SKM-1 (cell line): ENCODE data around the gene KCNK15.
A peak's percentile ranks its signal among the peaks of the same experiment; 100 is the strongest.

Source experiments
- DNase-seq: peaks from one replicate; lab custom pipeline; 2025; ENCODE audit not compliant: unreplicated experiment; lab: John Stamatoyannopoulos, UW

Gene KCNK15

DNA sequence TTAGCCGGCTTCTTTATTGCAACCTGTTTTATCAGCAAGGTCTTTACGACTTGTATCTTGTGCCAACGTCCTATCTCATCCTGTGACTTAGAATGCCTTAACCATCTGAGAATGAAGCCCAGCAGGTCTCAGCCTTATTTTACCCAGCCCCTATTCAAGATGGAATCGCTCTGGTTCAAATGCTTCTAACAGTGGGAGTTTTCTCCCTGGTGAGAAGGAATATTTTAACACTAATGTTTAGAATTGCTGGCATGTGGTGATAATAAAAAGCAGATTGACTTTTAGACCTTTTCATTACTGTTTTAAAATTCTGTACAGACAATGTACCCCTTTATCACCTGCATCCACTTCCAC is 9.9 kb upstream of the KCNK15 start:
- no peak for DNase-seq

DNA sequence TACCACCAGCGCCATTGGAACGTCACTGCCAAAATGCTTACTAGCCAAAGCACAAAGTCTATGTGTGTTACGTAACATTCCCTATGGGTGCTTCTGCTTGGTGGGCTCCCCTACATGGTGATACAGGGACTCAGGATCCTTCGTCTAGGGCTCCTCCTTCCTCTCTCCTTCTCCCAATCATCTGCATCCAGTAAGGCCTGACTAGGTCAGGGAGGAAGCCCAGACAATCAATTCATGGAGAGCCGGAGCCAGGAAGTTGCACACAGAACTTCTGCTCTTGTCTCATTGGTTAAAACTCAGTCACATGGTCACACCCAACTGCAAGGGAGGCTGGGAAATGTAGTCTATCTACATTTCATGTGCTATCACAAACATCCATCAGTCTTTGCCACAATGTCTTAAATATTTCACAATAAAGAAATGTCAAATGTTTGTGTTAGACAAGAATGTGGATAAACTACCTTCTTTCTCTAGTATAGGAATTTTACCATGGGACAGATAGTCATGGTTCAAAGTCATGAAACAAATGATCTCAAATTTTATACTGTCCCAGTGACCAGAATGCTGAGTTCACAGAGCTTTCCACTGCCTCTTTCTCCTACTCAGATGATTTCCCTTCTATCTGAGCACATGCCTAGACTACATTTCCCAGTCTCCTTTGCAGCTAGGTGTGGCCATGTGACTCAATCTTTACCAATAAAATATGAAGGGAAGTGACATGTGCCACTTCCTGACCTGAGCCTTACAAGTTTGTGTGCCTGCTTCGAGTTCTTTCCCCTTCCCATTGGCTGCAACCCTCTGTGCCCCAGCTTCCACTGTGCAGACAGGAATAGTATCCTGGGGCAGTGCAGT is 9.3 kb upstream of the KCNK15 start:
- DNase-seq: peak; percentile 84

DNA sequence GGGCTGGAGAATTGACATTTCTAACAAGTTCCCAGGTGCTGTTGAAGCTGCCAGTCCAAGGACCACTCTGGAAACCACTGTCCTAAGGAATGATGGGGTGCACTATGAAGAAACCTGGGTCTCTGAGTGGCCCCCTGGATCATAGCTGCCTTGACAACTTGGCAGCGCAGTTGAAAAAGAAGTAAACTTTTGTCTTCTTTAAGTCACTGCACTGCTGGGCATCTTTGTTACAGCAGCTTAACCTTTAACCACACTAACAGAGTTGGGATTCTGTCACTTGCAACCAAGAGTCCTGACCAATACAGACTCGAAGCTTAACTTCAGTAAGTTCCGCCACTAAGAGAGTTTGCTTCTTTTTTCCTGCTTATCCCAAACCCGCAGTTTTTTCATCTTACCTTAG is 8.5 kb upstream of the KCNK15 start:
- DNase-seq: no peak

DNA sequence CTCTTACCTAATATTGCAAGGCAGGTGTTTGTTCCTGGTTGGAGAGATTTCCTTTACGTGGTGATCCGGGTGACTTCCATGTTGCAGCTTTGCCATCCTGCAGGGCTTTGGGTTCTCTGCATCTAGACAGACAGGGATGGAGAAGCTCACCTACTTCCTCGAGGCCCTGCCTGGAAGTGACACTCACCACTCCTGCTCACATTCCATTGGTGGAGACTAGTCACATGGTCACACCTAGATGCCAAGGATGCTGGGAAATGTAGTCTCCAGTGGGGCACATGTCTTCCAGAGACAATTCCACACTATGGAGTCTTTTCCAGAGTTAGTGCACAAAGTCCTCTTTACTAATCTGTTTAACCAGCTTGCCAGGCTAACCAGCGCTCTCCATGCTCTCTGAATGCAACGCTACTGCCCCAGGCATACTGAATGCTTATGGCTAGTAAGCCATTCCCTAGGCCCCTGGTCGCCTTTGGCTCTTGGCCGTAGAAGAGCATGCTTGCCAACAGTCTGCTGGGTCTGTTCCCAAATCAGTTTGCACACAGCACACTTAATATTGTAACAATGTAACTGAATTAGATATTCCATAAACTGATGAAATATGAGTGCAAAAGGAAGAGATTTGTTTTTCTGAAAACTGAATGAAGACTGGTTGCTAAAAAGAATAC is 6.7 kb upstream of the KCNK15 start:
- peak; percentile 32 for DNase-seq

DNA sequence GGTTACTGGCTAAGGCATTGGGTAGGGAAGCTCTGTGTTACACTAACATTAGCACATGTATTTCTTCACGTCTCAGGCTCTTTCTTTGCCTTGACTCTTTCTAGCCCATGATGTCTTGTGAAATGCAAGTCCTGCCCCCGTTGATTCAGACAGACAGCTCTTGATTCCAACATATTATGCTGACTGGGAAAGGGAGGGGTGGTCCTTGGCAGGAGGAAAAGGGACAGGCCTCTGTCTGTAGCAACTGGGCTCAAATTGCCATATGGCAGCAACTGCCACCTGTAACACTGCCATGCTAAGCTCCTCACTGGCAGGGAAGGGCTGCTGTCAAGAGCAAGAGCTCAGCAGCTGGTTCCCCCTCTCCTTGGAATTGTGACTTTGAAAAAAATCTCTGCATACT is 5.7 kb upstream of the KCNK15 start:
- no peak for DNase-seq

DNA sequence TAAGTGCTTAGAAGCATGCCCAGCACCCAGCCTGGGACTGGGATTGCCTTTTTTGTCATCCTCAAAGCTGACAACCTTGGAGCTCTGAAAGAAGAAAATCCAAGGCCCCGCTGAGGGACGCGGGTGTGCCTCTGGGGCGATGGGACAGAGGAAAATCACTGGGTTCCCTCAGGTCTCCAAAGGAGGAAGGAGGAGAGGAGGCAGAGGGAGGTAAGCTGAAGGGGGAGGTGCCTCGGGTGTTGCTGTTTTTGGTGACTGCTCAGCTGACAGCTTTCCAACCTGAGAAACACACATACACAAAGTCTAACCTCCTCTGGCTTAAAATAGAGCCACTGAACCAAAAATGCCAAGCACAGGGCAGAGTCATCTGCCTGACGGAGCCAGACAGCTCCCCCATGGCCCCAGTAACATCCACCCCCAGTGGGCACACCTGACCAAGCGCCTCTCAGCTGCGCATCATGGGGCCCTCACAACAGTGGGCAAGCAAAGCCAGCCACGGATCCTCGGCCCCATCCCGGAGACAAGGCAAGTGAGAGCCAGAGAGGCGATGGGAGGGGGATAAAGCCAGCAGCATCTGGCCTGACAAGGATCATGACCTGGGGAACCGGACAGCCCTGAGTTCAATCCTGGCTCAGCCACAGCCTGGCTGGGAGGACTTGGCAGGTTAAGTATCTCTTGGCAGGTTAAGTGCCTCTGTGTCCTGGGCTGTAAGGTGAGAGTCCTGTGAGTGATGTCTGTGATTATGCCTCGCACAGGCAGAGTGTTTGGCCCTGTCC is 3.2 kb upstream of the KCNK15 start:
- no peak for DNase-seq

DNA sequence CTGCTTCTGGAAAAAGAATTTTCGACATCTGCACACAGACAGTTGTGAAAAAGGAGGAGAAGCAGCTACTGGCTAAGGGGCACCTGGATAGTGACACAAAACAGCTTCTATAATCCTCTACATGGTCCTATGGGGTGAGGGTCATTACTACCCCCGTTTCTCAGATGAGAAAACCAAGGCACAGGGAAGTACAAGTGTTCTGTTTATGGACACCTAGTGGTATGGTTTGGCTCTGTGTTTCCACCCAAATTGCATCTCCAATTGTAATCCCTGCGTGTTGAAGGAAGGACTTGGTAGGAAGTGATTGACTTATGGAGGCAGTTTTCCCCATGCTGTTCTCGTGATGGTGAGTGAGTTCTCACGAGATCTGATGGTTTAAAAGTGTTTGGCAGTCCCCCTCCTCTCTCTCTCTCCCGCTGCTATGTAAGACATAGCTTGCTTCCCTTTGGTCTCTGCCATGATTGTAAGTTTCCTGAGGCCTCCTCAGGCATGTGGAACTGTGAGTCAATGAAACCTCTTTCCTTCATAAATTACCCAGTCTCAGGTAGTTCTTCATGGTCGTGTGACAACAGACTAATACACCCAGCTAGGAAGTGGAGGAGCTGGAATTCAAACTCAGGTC is 2.5 kb upstream of the KCNK15 start:
- DNase-seq: no peak

DNA sequence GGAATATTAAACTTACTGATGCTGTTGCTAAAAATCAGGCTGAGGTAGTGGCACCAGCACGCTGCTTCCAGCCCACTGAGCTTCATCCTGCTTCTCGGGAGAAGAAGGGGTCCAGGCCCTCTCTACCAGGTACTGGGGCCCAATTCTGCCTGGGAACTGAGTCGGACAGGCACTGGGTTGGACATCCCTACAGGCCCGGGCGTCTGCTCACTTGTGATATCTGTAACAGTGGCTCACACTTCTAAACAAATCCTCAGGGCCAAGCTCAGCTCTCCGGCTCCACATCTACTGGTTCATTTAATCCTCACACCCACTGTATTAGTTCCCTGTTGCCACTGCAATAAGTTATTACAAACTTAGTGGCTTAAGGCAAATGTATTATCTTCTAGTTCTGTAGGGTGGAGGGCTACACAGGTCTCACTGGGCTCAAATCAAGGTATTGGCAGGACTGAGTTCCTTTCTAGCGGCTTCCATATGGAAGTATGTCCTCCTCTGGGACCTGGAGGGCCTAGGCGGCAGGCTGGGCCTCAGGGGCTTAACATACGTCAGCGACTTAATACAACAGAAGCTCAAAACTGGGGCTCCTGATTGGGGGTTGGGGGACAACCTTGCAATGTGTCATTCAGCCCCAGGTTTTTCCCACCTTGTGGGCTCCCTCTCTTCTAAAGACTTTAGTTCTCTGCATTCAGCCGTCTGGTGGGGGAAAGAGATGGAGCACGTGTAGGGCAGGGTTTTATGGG is 1.6 kb upstream of the KCNK15 start:
- no peak for DNase-seq

DNA sequence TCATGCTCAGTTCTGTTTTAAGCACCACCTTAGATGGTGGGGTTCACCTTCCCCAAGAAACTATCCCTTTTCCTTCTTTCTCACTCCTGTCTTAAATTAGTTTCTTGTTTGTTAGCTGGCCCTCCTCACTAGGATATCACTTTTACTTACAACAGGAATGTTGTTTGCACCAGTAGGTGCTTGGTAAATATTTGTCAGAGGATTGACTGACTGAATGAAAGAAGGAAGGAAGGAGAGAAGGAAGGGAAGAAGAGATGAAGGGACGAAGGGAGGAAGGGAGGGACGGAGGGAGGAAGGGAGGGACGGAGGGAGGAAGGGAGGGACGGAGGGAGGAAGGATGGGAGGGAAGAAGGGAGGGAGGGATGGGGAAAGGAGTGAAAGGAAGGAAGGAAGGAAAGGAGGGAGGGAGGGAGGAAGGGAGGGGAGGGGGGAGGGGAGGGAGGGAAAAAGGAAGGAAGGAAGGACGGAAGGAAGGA is 505 bp upstream of the KCNK15 start:
- no peak for DNase-seq

DNA sequence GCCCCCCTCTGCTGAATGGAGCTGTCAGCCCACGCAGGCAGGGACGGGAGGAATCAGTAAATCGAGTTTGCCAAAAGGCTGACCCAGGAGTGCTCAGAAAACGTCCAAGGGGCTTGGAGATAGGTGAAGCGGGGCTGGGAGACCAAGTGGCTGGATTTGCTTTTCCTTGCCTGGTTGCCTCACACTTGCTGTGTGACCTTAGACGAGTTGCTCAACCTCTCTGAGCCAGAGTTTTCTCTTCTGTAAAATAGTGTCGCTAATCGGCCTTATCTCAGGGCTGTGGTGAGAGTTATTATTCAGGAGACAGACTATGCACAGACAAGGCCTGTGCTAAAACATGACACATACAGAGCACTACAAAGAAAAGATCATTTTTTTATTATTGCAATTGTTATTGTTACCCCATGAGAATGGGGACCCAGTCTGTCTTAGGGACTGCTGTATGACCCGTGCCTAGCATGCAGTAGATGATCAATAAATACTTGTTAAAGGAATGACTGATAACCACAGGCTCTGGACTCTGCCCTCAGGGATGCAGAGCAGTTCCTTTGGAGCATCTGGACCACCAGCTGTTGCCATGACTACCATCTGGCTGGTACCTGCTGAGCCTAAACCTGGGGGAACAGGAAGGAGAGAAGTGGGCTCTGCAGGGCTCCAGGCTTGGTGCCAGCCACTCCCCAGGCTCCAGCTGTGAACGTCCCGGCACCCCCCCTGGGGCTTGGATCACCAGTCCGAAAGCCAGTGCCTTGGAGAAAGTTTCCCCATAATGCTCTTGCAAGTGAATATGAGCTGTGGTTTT is 901 bp downstream of the KCNK15 start:
- DNase-seq: no peak

DNA sequence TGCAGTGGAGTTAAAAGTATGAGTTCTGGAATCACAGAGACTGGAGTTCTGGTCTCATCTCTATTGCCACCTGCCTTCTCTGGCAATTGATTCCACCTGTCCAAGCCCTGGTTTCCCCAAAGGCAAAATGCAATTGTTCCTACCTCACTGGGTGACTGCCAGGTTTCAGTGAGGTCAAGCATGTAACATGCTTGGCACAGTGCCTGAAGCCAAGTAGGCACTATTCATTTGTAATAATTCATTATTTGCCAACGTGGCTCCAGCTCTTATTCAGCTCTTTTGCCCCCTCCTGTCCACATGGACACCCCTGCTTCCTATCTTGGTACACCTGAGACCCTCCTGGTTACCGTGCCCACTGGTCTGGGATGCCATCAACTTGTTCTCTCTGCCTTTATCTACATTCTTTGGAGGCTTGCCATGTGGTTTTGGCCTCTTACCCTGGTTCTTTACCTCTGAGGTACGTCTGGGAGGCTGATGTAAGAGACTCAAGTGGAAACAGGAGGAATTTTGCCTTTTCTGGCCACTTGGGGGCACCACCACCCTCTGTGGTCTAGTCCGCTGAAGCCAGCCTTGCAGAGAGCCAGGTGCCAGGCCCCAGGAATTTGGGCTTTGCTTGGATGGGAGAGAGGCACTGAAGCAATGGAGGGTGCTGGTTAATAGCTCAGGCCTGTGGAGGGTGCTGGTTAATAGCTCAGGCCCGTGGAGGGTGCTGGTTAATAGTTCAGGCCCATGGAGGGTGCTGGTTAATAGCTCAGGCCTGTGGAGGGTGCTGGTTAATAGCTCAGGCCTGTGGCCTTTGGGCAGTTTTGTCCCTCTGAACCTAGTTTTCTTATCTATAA is 1.7 kb downstream of the KCNK15 start:
- peak; percentile 7 for DNase-seq

DNA sequence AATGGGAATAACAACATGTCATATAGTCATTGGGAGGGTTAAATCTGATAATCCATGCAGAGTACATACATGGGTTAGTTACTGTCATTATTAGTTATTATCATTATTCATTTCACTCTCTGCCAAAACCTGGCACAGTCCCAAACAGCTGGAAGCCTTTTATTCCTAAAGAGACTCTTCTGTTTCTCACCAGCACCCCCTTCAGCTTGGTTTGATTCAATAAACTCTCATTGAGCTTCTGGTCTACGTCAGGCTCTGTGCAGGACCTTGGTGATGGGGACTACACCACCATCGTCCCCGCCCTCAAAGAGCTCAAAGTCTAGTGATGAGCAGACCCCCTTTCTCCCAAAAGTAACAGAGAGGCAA is 2.3 kb downstream of the KCNK15 start:
- DNase-seq: no peak

DNA sequence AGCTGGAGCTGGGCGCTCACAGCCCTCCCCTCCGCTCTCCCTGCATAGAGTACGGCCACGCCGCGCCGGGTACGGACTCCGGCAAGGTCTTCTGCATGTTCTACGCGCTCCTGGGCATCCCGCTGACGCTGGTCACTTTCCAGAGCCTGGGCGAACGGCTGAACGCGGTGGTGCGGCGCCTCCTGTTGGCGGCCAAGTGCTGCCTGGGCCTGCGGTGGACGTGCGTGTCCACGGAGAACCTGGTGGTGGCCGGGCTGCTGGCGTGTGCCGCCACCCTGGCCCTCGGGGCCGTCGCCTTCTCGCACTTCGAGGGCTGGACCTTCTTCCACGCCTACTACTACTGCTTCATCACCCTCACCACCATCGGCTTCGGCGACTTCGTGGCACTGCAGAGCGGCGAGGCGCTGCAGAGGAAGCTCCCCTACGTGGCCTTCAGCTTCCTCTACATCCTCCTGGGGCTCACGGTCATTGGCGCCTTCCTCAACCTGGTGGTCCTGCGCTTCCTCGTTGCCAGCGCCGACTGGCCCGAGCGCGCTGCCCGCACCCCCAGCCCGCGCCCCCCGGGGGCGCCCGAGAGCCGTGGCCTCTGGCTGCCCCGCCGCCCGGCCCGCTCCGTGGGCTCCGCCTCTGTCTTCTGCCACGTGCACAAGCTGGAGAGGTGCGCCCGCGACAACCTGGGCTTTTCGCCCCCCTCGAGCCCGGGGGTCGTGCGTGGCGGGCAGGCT is 4.6 kb downstream of the KCNK15 start:
- DNase-seq: no peak

DNA sequence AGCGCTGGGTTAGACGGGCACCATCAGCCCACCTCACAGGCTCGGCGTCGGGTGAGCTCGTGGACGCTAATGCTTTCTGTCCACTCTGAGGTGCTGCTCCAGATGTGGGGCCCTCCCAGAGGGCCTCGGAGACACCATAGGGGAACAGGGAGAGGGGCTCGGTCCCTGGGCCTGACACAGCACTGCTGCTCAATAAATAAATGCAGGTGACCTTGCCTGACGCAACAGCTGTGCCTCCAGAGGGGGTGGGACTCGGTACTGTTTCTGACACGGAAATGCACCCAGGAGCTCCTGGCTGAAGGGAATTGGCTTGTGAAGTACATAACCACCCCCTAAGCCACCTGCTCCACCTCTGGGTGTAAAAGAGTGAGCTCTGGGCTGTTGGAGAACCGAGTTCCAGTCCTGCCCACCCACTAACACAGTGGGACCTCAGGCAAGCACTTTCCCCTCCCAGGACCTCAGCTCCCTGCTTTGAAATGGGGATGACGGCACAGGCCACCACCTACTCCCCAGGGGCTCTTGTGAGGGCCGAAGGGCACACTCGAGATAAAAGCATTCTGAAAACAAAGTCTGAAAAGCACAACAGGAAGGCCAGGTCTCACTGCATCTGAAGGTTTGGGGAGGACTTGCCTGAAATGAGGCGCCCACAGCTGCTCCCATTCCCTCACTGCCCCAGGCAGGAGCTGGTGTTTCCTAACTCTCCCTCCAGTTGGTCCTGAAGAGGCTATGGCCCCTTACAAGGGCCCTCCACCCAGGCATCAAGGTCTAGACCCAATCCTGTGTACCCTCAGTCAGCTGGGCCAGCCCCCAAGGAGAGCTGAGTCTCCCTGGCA is 6.7 kb downstream of the KCNK15 start:
- DNase-seq: no peak

DNA sequence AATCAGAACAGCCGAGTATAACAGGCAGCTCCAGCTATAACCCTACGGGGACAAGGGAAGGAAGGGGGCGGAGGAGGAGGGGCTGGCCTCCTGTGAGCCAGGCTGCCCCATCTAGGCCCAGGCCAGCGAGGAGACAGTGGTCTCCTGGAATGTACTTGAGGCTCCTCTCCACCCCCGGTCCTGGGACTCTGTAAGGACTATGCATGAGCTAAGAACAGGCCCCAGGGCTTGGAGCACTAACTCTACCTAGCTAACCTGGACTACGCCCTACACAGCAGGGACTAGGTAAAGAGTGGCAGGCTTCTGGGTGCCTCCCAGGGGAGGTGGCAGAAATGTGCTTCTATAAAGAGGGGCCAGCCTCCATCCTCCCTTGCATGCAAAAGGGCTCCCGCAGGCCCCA is 8.9 kb downstream of the KCNK15 start:
- DNase-seq: no peak

DNA sequence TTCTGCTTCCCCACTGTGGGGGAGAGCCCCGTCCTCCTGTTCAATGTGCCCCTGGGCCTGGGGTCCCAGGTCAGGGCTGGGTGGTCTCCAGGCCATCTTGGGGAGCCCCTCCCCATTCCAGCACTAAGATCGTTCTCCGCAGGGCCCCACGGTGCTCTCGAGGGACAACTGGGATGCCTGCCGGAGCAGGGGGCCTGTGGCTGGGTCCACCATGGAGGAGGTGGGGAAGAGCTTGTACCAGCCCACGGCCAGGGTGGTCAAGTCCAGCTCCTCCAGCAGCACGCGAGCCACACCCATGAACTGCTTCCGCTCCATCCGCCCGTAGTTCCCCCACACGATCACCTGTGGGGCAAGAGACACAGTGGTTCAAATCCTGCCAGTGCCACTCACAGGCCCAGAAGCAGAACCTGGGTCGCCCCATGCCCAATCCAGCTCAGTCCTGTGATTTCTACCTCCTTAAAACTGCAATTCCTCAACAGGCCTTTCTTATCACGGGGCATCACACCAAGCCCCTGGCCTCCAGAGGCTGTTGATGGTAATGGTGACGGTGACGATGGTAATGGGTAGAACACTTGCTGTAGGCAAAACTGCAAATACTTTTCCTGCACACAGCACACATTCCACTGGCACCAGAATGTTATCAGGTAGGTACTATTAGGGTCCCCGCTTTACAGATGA is 10.5 kb downstream of the KCNK15 start:
- no peak for DNase-seq

DNA sequence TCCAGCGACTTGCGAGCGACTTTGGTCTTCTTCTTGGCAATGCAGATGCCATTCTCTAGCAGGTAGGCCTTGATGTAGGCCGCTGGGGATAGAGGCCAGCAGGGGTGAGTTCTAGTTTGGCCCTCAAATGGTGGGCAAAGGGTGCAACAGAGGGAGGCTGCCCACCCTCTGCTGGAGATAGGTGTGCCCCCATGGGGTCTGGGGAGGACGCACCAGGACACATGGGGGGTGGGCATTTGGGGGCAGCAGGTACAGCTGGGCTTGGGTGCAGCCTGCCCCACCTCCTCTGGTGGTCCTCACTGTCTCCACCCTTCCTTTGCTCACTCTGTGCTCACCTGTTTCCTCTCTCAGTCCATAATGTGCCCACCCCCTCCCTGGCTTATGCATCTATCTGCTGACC is 11.3 kb downstream of the KCNK15 start:
- DNase-seq: no peak
